GM19099 (cell line): ENCODE results near the gene GLIPR1.

Source experiments
- POLR2A ChIP-seq: IDR thresholded peaks from 3 replicates; pipeline ENCODE4 v1.6.1; 2011; ENCODE audit warnings: low read depth; ENCODE audit not compliant: insufficient read length; ENCODE audit errors: extremely low read depth

GLIPR1 gene

GRCh38 chr12:75471902-75472890 is 8.4 kb upstream of the GLIPR1 start:
- TF ChIP-seq POLR2A = no peak

- no peak for TF ChIP-seq POLR2A
These were observed 6.4 kb upstream of the GLIPR1 start for GRCh38 chr12:75474116-75474515.

GRCh38 chr12:75476071-75476470 is 4.5 kb upstream of the GLIPR1 start:
- no peak for TF ChIP-seq POLR2A

GRCh38 chr12:75477137-75477536 is 3.4 kb upstream of the GLIPR1 start:
- no peak for TF ChIP-seq POLR2A

- no peak for TF ChIP-seq POLR2A
These were observed 2.3 kb upstream of the GLIPR1 start for GRCh38 chr12:75478116-75478794.

- TF ChIP-seq POLR2A = no peak
These were observed 543 bp upstream of the GLIPR1 start for GRCh38 chr12:75479963-75480461.

- TF ChIP-seq POLR2A = no peak
These were observed 604 bp downstream of the GLIPR1 start for GRCh38 chr12:75481013-75481705.

- TF ChIP-seq POLR2A = no peak
These were observed 1.2 kb downstream of the GLIPR1 start for GRCh38 chr12:75481774-75482173.

- no peak for TF ChIP-seq POLR2A
These were observed 2.1 kb downstream of the GLIPR1 start for GRCh38 chr12:75482646-75483045.

- TF ChIP-seq POLR2A = no peak
These were observed 2.9 kb downstream of the GLIPR1 start for GRCh38 chr12:75483431-75483830.

GRCh38 chr12:75487308-75487707 is 6.8 kb downstream of the GLIPR1 start:
- TF ChIP-seq POLR2A = no peak

GRCh38 chr12:75488553-75488952 is 8.0 kb downstream of the GLIPR1 start:
- no peak for TF ChIP-seq POLR2A

- TF ChIP-seq POLR2A = no peak
These were observed 8.6 kb downstream of the GLIPR1 start for GRCh38 chr12:75489187-75489586.

GRCh38 chr12:75489613-75490210 is 9.2 kb downstream of the GLIPR1 start:
- TF ChIP-seq POLR2A = no peak

- no peak for TF ChIP-seq POLR2A
These were observed 10.6 kb downstream of the GLIPR1 start for GRCh38 chr12:75491169-75491568.

GRCh38 chr12:75503459-75503858 is 22.9 kb downstream of the GLIPR1 start:
- no peak for TF ChIP-seq POLR2A

- TF ChIP-seq POLR2A = no peak
These were observed 23.3 kb downstream of the GLIPR1 start for GRCh38 chr12:75503866-75504265.
